IMR-90 (cell line): ENCODE measurements around the gene SCYGR2. TPM values are rescaled to one million over a fixed set of nuclear protein-coding genes. Genes with fewer than 3 reads are reported as not detected.

Experiments used
- ATAC-seq: fragments of 200-7000 bp; cut with Tn5 transposase; 2 replicates; pipeline ENCODE4 v1.9.1; 2020; ENCODE audit warnings: low read depth, mild to moderate bottlenecking, moderate library complexity
- BruUV-seq: library from RNA; stranded (reverse); fragments of 400-500 nt; replicated peaks from 2 replicates; lab custom pipeline; 2021; lab: Mats Ljungman, UMichigan
- CTCF ChIA-PET: fragments of 300-600 bp; formaldehyde crosslinking; extraction: SDS; loops from one replicate; lab custom pipeline; 2021; ENCODE audit warnings: antibody characterized with exemption; lab: Yijun Ruan, JAX
- POLR2A ChIA-PET: fragments of 300-600 bp; sonication (Branson Sonifier 250); formaldehyde crosslinking; loops from one replicate; lab custom pipeline; 2022; ENCODE audit warnings: antibody characterized with exemption; ENCODE audit not compliant: unreplicated experiment; lab: Charles Lee
- DNase-seq: peaks from one replicate; pipeline ENCODE4 v3.0.0; 2013
- H2AFZ ChIP-seq: replicated peaks from 2 replicates; pipeline ENCODE3; 2013; ENCODE audit warnings: low read length, mild to moderate bottlenecking; ENCODE audit not compliant: poor library complexity
- H2AK5ac ChIP-seq: 2 replicates; pipeline ENCODE4 v1.6.1; 2013; ENCODE audit warnings: low read depth, low read length, inconsistent platforms
- H2AK9ac ChIP-seq: replicated peaks from 2 replicates; pipeline ENCODE3; 2013; ENCODE audit warnings: mild to moderate bottlenecking, low read depth, low read length, moderate library complexity; ENCODE audit not compliant: poor library complexity
- H2BK120ac ChIP-seq: 2 replicates; pipeline ENCODE4 v1.6.1; 2013; ENCODE audit warnings: low read depth, low read length, inconsistent platforms
- H2BK15ac ChIP-seq: 3 replicates; pipeline ENCODE4 v1.6.1; 2013; ENCODE audit warnings: low read depth, low read length, inconsistent platforms
- H2BK20ac ChIP-seq: 2 replicates; pipeline ENCODE4 v1.6.1; 2013; ENCODE audit warnings: low read depth, mild to moderate bottlenecking, inconsistent platforms, low read length, moderate library complexity
- H2BK5ac ChIP-seq: 2 replicates; pipeline ENCODE4 v1.6.1; 2013; ENCODE audit warnings: mild to moderate bottlenecking, low read depth, low read length, inconsistent platforms; ENCODE audit not compliant: poor library complexity, severe bottlenecking
- H3K14ac ChIP-seq: replicated peaks from 2 replicates; pipeline ENCODE4 v1.6.1; 2013; ENCODE audit warnings: low read depth, low read length, inconsistent platforms
- H3K18ac ChIP-seq: 2 replicates; pipeline ENCODE4 v1.6.1; 2013; ENCODE audit warnings: low read depth, low read length, control low read depth
- H3K23ac ChIP-seq: 2 replicates; pipeline ENCODE4 v1.6.1; 2013; ENCODE audit warnings: low read depth, low read length, inconsistent platforms
- H3K27ac ChIP-seq: 2 replicates; pipeline ENCODE4 v1.5.1; 2013; ENCODE audit warnings: mild to moderate bottlenecking, control low read depth, low read length; ENCODE audit not compliant: insufficient read depth
- H3K27me3 ChIP-seq: 2 replicates; pipeline ENCODE4 v1.6.1; 2013; ENCODE audit warnings: low read length; ENCODE audit not compliant: control insufficient read depth, insufficient read depth
- H3K36me3 ChIP-seq: 2 replicates; pipeline ENCODE4 v1.6.1; 2013; ENCODE audit warnings: low read length, mixed read lengths; ENCODE audit not compliant: control insufficient read depth, insufficient read depth
- H3K4ac ChIP-seq: 2 replicates; pipeline ENCODE4 v1.6.1; 2013; ENCODE audit warnings: low read depth, low read length, inconsistent platforms
- H3K4me1 ChIP-seq: 2 replicates; pipeline ENCODE4 v1.6.1; 2013; ENCODE audit warnings: low read length, mixed read lengths; ENCODE audit not compliant: control insufficient read depth, insufficient read depth
- H3K4me2 ChIP-seq: 2 replicates; pipeline ENCODE4 v1.6.1; 2013; ENCODE audit warnings: low read depth, mild to moderate bottlenecking, control low read depth, low read length, moderate library complexity
- H3K4me3 ChIP-seq: 2 replicates; pipeline ENCODE4 v1.5.1; 2013; ENCODE audit warnings: low read depth, mild to moderate bottlenecking, control low read depth, low read length, moderate library complexity; ENCODE audit not compliant: insufficient read depth
- H3K56ac ChIP-seq: 2 replicates; pipeline ENCODE4 v1.6.1; 2013; ENCODE audit warnings: low read length, inconsistent platforms; ENCODE audit not compliant: insufficient read depth; ENCODE audit errors: extremely low read depth
- H3K79me1 ChIP-seq, 2 experiments: 2 replicates each; pipeline ENCODE4 v1.6.1; 2013; ENCODE audit warnings: low read length in 2 of 2, inconsistent platforms in 1 of 2, low read depth in 1 of 2
- H3K9ac ChIP-seq: 2 replicates; pipeline ENCODE4 v1.6.1; 2013; ENCODE audit warnings: low read depth, low read length, control low read depth
- H3K9me1 ChIP-seq: 2 replicates; pipeline ENCODE4 v1.6.1; 2013; ENCODE audit warnings: low read length, inconsistent platforms; ENCODE audit not compliant: insufficient read depth
- H3K9me3 ChIP-seq: 2 replicates; pipeline ENCODE4 v1.6.1; 2013; ENCODE audit warnings: low read length; ENCODE audit not compliant: control insufficient read depth, insufficient read depth
- H4K20me1 ChIP-seq: 2 replicates; pipeline ENCODE4 v1.6.1; 2013; ENCODE audit warnings: low read length, inconsistent platforms; ENCODE audit not compliant: insufficient read depth
- H4K5ac ChIP-seq: 2 replicates; pipeline ENCODE4 v1.6.1; 2013; ENCODE audit warnings: mild to moderate bottlenecking, low read depth, low read length, control low read depth
- H4K8ac ChIP-seq, 2 experiments: 2 replicates each; pipeline ENCODE4 v1.6.1; 2013; ENCODE audit warnings: low read depth in 2 of 2, low read length in 2 of 2, control low read depth in 1 of 2, inconsistent platforms in 1 of 2
- H4K91ac ChIP-seq: 2 replicates; pipeline ENCODE4 v1.6.1; 2013; ENCODE audit warnings: low read depth, low read length, inconsistent platforms; ENCODE audit not compliant: insufficient read depth
- BHLHE40 ChIP-seq: fragments of 150-350 bp; IDR thresholded peaks from 2 replicates; pipeline ENCODE4 v1.6.1; 2016; ENCODE audit warnings: mild to moderate bottlenecking, low read depth, low read length
- CEBPB ChIP-seq: IDR thresholded peaks from 2 replicates; pipeline ENCODE4 v1.6.1; 2012; ENCODE audit warnings: low read depth, low read length, improper control_type of control experiment
- CHD1 ChIP-seq: IDR thresholded peaks from 2 replicates; pipeline ENCODE4 v1.6.1; 2012; ENCODE audit warnings: low read depth, low read length, improper control_type of control experiment
- FOS ChIP-seq: fragments of 150-350 bp; IDR thresholded peaks from 2 replicates; pipeline ENCODE4 v1.6.1; 2016; ENCODE audit warnings: low read depth, low read length
- MAFK ChIP-seq: IDR thresholded peaks from 2 replicates; pipeline ENCODE4 v1.6.1; 2012; ENCODE audit warnings: low read depth, low read length, improper control_type of control experiment
- MAZ ChIP-seq: IDR thresholded peaks from 2 replicates; pipeline ENCODE4 v1.6.1; 2012; ENCODE audit warnings: low read depth, mild to moderate bottlenecking, low read length, improper control_type of control experiment, moderate library complexity, borderline replicate concordance
- MXI1 ChIP-seq: IDR thresholded peaks from 2 replicates; pipeline ENCODE4 v1.6.1; 2012; ENCODE audit warnings: low read depth, mild to moderate bottlenecking, low read length, moderate library complexity, borderline replicate concordance
- NFE2L2 ChIP-seq: fragments of 150-350 bp; IDR thresholded peaks from 2 replicates; pipeline ENCODE4 v1.6.1; 2016; ENCODE audit warnings: low read depth, mild to moderate bottlenecking, low read length
- POLR2A ChIP-seq: IDR thresholded peaks from 2 replicates; pipeline ENCODE4 v1.6.1; 2012; ENCODE audit warnings: mild to moderate bottlenecking, low read depth, low read length
- RAD21 ChIP-seq: IDR thresholded peaks from 2 replicates; pipeline ENCODE4 v1.6.1; 2012; ENCODE audit warnings: low read length, improper control_type of control experiment
- RCOR1 ChIP-seq: IDR thresholded peaks from 2 replicates; pipeline ENCODE4 v1.6.1; 2012; ENCODE audit warnings: mild to moderate bottlenecking, low read length, improper control_type of control experiment; ENCODE audit not compliant: insufficient replicate concordance
- RFX5 ChIP-seq: IDR thresholded peaks from 2 replicates; pipeline ENCODE4 v1.8.0; 2012; ENCODE audit warnings: low read depth, mild to moderate bottlenecking, low read length, moderate library complexity
- SMC3 ChIP-seq: fragments of 150-350 bp; IDR thresholded peaks from 2 replicates; pipeline ENCODE4 v1.6.1; 2016; ENCODE audit warnings: low read depth, mild to moderate bottlenecking, antibody characterized with exemption, low read length, moderate library complexity
- USF2 ChIP-seq: fragments of 150-350 bp; IDR thresholded peaks from 2 replicates; pipeline ENCODE4 v1.6.1; 2017; ENCODE audit warnings: mild to moderate bottlenecking, antibody characterized with exemption, low read length, low read depth
- WGBS, 2 experiments: methylation state at CpG; one replicate each; pipeline versions ENCODE4 v1.1.5 to v1.1.7; 2013; ENCODE audit warnings: missing lambda C conversion rate in 2 of 2; ENCODE audit not compliant: insufficient read length in 1 of 2; ENCODE audit errors: extremely low coverage in 2 of 2; 5-methylcytosine and 5-hydroxymethylcytosine counted together
- dilution Hi-C: fragments of 300-500 bp; cut with HindIII; formaldehyde crosslinking; loops from one replicate; pipeline ENCODE4 v1.14.3; 2018; ENCODE audit warnings: low sequenced_read_pairs; ENCODE audit not compliant: unreplicated experiment
- in situ Hi-C: fragments of 300-500 bp; cut with MboI; formaldehyde crosslinking; loops from 3 replicates; pipeline ENCODE4 v1.14.3; 2019; ENCODE audit warnings: low sequenced_read_pairs, inconsistent platforms, mixed read lengths
- intact Hi-C: fragments of 100-400 bp; cut with micrococcal nuclease; formaldehyde crosslinking; loops from 2 replicates; pipeline ENCODE4 v1.10.0; 2022
- polyA plus RNA-seq, 3 experiments: library from polyadenylated mRNA; depleted of rRNA; stranded (reverse); fragments of >200 nt; gene quantifications; 2 replicates each; pipeline ENCODE4 v1.2.3, GENCODE V29; 2012; ENCODE audit warnings: low replicate concordance in 1 of 3
- total RNA-seq: library from RNA; depleted of rRNA; stranded (reverse); fragments of >200 nt; gene quantifications from 2 replicates; pipeline ENCODE4 v1.2.3, GENCODE V29; 2012
- TF ChIP-seq, protein P1 (sequence below): fragments of 150-350 bp; IDR thresholded peaks from 2 replicates; pipeline ENCODE4 v1.6.1; 2016; ENCODE audit warnings: low read depth, mild to moderate bottlenecking, low read length, moderate library complexity, borderline replicate concordance
- TF ChIP-seq, protein P2 (sequence below): conservative IDR thresholded peaks from 2 replicates; pipeline ENCODE4 v1.5.1; 2012; ENCODE audit warnings: mild to moderate bottlenecking, low read depth, low read length, improper control_type of control experiment

SCYGR2 gene
- total and polyA plus RNA-seq, 2 of the 4 experiments (the other 2 are of a cell fraction) = not detected

DNA sequence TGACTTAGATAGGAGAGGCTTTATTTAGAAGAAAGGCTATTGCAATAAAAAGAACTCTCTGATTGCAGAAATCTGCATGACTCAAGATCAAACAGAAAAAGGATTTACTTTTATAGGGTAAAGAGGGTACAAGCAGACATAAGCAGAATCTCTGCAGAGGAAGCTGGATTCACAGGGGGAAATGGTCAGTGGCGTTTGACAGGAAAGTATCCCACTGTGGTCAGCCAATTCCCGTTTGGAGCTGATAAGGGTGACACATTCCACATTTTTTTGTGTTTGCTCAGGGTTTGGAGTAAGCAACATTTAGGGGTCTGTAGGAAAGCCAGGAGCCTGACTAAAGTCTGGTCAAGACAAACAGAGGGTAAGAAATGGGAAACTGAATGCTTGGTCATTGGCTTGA lies 44.0 kb downstream of the SCYGR2 start:
- Histone ChIP-seq H3K23ac (no peak overlapping the region), H3K9me3 (no peaks in the 10 kb centered on the region), H3K18ac (no peak overlapping the region), H3K4ac (no peak overlapping the region), H3K27me3 (no peaks in the 10 kb centered on the region), H3K56ac (no peak overlapping the region), H2BK15ac (no peak overlapping the region), H3K36me3 (no peaks in the 10 kb centered on the region), H4K91ac (no peak overlapping the region), H3K4me1 (no peaks in the 10 kb centered on the region), H3K4me2 (no peak overlapping the region), H4K8ac (no peak overlapping the region), H2AK5ac (no peak overlapping the region), H4K5ac (no peak overlapping the region), H3K9ac (no peak overlapping the region), H3K4me3 (no peak overlapping the region), H3K9me1 (no peaks in the 10 kb centered on the region), H3K79me1 (no peaks in the 10 kb centered on the region), H3K27ac (no peak overlapping the region), H3K14ac (no peak overlapping the region), H2BK120ac (no peak overlapping the region), H2BK20ac (no peak overlapping the region), H2AK9ac (no peak overlapping the region), H2BK5ac (no peak overlapping the region), H2AFZ (no peak overlapping the region), H4K20me1 (no peaks in the 10 kb centered on the region)
- no peak for DNase-seq
- ChIA-PET POLR2A (no interaction called here), CTCF (no interaction called here)
- no CpG with 5 or more reads among the region's 2 CpGs for WGBS, 2 experiments
- dilution Hi-C loops = no loop called here
- BruUV-seq = no TSS peak
- intact Hi-C loops = no loop called here
- no peak for ATAC-seq
- TF ChIP-seq MXI1 = no peak
- no peak for TF ChIP-seq MAZ
- TF ChIP-seq BHLHE40 = no peak
- TF ChIP-seq RCOR1 = no peak
- no peak for TF ChIP-seq RAD21
- TF ChIP-seq, protein P1, sequence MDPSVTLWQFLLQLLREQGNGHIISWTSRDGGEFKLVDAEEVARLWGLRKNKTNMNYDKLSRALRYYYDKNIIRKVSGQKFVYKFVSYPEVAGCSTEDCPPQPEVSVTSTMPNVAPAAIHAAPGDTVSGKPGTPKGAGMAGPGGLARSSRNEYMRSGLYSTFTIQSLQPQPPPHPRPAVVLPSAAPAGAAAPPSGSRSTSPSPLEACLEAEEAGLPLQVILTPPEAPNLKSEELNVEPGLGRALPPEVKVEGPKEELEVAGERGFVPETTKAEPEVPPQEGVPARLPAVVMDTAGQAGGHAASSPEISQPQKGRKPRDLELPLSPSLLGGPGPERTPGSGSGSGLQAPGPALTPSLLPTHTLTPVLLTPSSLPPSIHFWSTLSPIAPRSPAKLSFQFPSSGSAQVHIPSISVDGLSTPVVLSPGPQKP = no peak
- TF ChIP-seq FOS = no peak
- no peak for TF ChIP-seq USF2
- TF ChIP-seq CEBPB = no peak
- no peak for TF ChIP-seq NFE2L2
- no peak for TF ChIP-seq CHD1
- no peak for TF ChIP-seq SMC3
- no peak for TF ChIP-seq MAFK
- no peak for TF ChIP-seq RFX5
- TF ChIP-seq, protein P2, sequence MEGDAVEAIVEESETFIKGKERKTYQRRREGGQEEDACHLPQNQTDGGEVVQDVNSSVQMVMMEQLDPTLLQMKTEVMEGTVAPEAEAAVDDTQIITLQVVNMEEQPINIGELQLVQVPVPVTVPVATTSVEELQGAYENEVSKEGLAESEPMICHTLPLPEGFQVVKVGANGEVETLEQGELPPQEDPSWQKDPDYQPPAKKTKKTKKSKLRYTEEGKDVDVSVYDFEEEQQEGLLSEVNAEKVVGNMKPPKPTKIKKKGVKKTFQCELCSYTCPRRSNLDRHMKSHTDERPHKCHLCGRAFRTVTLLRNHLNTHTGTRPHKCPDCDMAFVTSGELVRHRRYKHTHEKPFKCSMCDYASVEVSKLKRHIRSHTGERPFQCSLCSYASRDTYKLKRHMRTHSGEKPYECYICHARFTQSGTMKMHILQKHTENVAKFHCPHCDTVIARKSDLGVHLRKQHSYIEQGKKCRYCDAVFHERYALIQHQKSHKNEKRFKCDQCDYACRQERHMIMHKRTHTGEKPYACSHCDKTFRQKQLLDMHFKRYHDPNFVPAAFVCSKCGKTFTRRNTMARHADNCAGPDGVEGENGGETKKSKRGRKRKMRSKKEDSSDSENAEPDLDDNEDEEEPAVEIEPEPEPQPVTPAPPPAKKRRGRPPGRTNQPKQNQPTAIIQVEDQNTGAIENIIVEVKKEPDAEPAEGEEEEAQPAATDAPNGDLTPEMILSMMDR = no peak
- no peak for TF ChIP-seq POLR2A
- in situ Hi-C loops = no loop called here
